Loucy (cell line): ENCODE data around the gene EDC3.

Experiments used
- CTCF ChIP-seq: fragments of 200-600 bp; sonication (generic); conservative IDR thresholded peaks from 2 replicates; pipeline ENCODE4 v1.5.1; 2014; ENCODE audit warnings: mild to moderate bottlenecking, antibody characterized with exemption, low read length
- EZH2phosphoT487 ChIP-seq: fragments of 200-600 bp; IDR thresholded peaks from 2 replicates; pipeline ENCODE4 v1.6.1; 2018; ENCODE audit warnings: antibody characterized with exemption, mild to moderate bottlenecking, moderate library complexity, borderline replicate concordance

DNA sequence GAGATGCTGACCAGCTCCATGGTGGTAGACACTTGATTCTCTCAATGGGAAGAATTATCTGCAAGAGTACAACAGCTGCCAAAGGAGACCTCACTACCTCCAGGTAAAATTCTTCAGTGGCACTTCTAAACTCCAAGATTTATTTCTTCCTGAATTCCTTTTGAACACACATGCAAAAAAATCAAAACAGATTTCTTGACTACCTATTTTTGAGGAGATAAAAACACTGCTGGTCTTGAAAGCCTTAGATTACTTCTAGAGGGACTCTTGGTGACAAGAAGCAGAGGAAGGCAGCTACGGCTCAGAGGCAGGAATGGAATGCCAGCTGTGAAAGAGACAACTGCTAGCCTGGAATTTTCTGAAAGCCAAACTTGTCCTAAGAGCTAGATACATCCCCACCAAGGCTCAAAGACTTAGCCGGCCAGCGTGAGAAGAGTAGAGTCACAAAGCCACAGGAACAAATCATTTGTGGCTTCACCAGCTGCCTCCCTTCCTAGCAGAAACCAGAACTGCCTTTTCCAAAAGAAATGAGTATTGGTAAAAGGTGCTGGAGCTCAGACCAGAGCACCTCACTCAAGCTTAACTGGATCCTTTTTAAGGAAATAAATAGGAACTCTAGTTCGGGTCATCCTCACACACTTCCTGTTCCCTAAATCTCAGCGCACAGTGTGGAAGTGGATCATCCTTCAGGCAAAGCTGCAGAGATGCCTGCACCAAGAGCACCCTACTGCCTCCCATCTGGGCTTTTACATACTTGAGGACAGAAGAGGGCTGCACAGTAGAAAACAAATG, 47.6 kb downstream of the EDC3 start:
- TF ChIP-seq CTCF (no peak), EZH2phosphoT487 (no peak)
